ENCODE results near the gene CEP43.
"Not testable (repeated sequence)": the region's sequence is repeated elsewhere in the genome, so short reads cannot be mapped to it uniquely, and the experiment has no call there.

Gene CEP43

GRCh38 chr6:166999145-166999883 lies at the start of gene CEP43:
CEP43 (plus strand) TSS chr6:166999397; CDS start chr6:166999413, 16 bp downstream.
- no peaks in the 10 kb centered on the region for H3K9me3 Mint-ChIP-seq
- H3K36me3 Mint-ChIP-seq (ENCODE audit: low read depth) = peaks cover 25% of the 10 kb centered on the region
- intact Hi-C loops (cut with micrococcal nuclease) = loop anchor here (1.0 to 10.0 kb wide), 3 partner anchors 43 to 143 kb away; partner anchors contain the start of gene RNASET2
- H3K27me3 Mint-ChIP-seq = no peaks in the 10 kb centered on the region
- H3K27ac Mint-ChIP-seq = peak within 1 kb of the TSS; percentile 76
- peak within 1 kb of the TSS; percentile 88 for H3K4me3 Mint-ChIP-seq
- H3K4me1 Mint-ChIP-seq (ENCODE audit: low read depth) = peaks cover 32% of the 10 kb centered on the region

GRCh38 chr6:166949528-166950442 lies 49.4 kb upstream of the CEP43 start:
- Mint-ChIP-seq H3K36me3 (ENCODE audit: low read depth) (peaks cover 89% of the 10 kb centered on the region), H3K4me1 (ENCODE audit: low read depth) (peaks cover 63% of the 10 kb centered on the region), H3K4me3 (peak overlapping the region; percentile 73), H3K9me3 (no peaks in the 10 kb centered on the region), H3K27me3 (no peaks in the 10 kb centered on the region), H3K27ac (peak overlapping the region; percentile 92)
- intact Hi-C loops (cut with micrococcal nuclease) = no loop called here

- Mint-ChIP-seq H3K27ac (peak overlapping the region; percentile 92), H3K9me3 (no peaks in the 10 kb centered on the region), H3K4me1 (ENCODE audit: low read depth) (peaks cover 63% of the 10 kb centered on the region), H3K27me3 (no peaks in the 10 kb centered on the region), H3K4me3 (peak overlapping the region; percentile 47), H3K36me3 (ENCODE audit: low read depth) (peaks cover 89% of the 10 kb centered on the region)
- intact Hi-C loops (cut with micrococcal nuclease) = no loop called here
Observed at GRCh38 chr6:166950443-166950821, 48.8 kb upstream of the CEP43 start.

GRCh38 chr6:166950892-166951669 lies 48.1 kb upstream of the CEP43 start:
- H3K9me3 Mint-ChIP-seq; H3K27me3 Mint-ChIP-seq; intact Hi-C loops (cut with micrococcal nuclease): not testable (repeated sequence)
- Mint-ChIP-seq H3K27ac (peak overlapping the region; percentile 92), H3K36me3 (ENCODE audit: low read depth) (peaks cover 89% of the 10 kb centered on the region), H3K4me3 (peak overlapping the region; percentile 47), H3K4me1 (ENCODE audit: low read depth) (peaks cover 65% of the 10 kb centered on the region)

- H3K4me1 Mint-ChIP-seq (ENCODE audit: low read depth) = peaks cover 65% of the 10 kb centered on the region
- peaks cover 84% of the 10 kb centered on the region for H3K36me3 Mint-ChIP-seq (ENCODE audit: low read depth)
- no peaks in the 10 kb centered on the region for H3K9me3 Mint-ChIP-seq
- intact Hi-C loops (cut with micrococcal nuclease) = loop anchor here (2.0 kb wide), 1 partner anchor 37 kb away; no protein-coding TSS in a partner anchor
- H3K27me3 Mint-ChIP-seq = no peaks in the 10 kb centered on the region
- peak overlapping the region; percentile 47 for H3K4me3 Mint-ChIP-seq
- peak overlapping the region; percentile 92 for H3K27ac Mint-ChIP-seq
Observed at GRCh38 chr6:166951670-166952060, 47.5 kb upstream of the CEP43 start.

GRCh38 chr6:166952121-166952520 lies 47.1 kb upstream of the CEP43 start:
- H3K4me1 Mint-ChIP-seq (ENCODE audit: low read depth) = peaks cover 67% of the 10 kb centered on the region
- H3K27me3 Mint-ChIP-seq = no peaks in the 10 kb centered on the region
- H3K4me3 Mint-ChIP-seq = peak overlapping the region; percentile 32
- H3K36me3 Mint-ChIP-seq (ENCODE audit: low read depth) = peaks cover 80% of the 10 kb centered on the region
- intact Hi-C loops (cut with micrococcal nuclease) = loop anchor here (2.0 kb wide), 1 partner anchor 37 kb away; no protein-coding TSS in a partner anchor
- peak overlapping the region; percentile 92 for H3K27ac Mint-ChIP-seq
- no peaks in the 10 kb centered on the region for H3K9me3 Mint-ChIP-seq

- peaks cover 73% of the 10 kb centered on the region for H3K36me3 Mint-ChIP-seq (ENCODE audit: low read depth)
- peak overlapping the region; percentile 92 for H3K27ac Mint-ChIP-seq
- no peaks in the 10 kb centered on the region for H3K27me3 Mint-ChIP-seq
- H3K4me1 Mint-ChIP-seq (ENCODE audit: low read depth) = peaks cover 74% of the 10 kb centered on the region
- H3K4me3 Mint-ChIP-seq = peak overlapping the region; percentile 91
- intact Hi-C loops (cut with micrococcal nuclease) = loop anchor here (2.0 kb wide), 1 partner anchor 36 kb away; no protein-coding TSS in a partner anchor
- H3K9me3 Mint-ChIP-seq = no peaks in the 10 kb centered on the region
Observed at GRCh38 chr6:166952567-166953486, 46.4 kb upstream of the CEP43 start.

- Mint-ChIP-seq H3K4me3 (peak overlapping the region; percentile 91), H3K9me3 (no peaks in the 10 kb centered on the region), H3K4me1 (ENCODE audit: low read depth) (peaks cover 87% of the 10 kb centered on the region), H3K27me3 (no peaks in the 10 kb centered on the region), H3K36me3 (ENCODE audit: low read depth) (peaks cover 64% of the 10 kb centered on the region), H3K27ac (peak overlapping the region; percentile 94)
- intact Hi-C loops (cut with micrococcal nuclease) = no loop called here
Observed at GRCh38 chr6:166954118-166954713, 45.0 kb upstream of the CEP43 start.

GRCh38 chr6:166955121-166955864 lies 43.9 kb upstream of the CEP43 start:
- Mint-ChIP-seq H3K4me1 (ENCODE audit: low read depth) (peaks cover 87% of the 10 kb centered on the region), H3K4me3 (peak overlapping the region; percentile 91), H3K27ac (peak overlapping the region; percentile 94), H3K9me3 (no peaks in the 10 kb centered on the region), H3K27me3 (no peaks in the 10 kb centered on the region), H3K36me3 (ENCODE audit: low read depth) (peaks cover 59% of the 10 kb centered on the region)
- intact Hi-C loops (cut with micrococcal nuclease) = loop anchor here (5.0 kb wide), 2 partner anchors 137 to 698 kb away; no protein-coding TSS in a partner anchor

GRCh38 chr6:166955865-166956443 lies 43.2 kb upstream of the CEP43 start:
- intact Hi-C loops (cut with micrococcal nuclease) = loop anchor here (1.0 to 5.0 kb wide), 4 partner anchors 43 to 699 kb away; partner anchors contain the start of genes CEP43 and RPS6KA2
- Mint-ChIP-seq H3K27me3 (no peaks in the 10 kb centered on the region), H3K4me1 (ENCODE audit: low read depth) (peaks cover 86% of the 10 kb centered on the region), H3K9me3 (no peaks in the 10 kb centered on the region), H3K4me3 (peak overlapping the region; percentile 91), H3K36me3 (ENCODE audit: low read depth) (peaks cover 53% of the 10 kb centered on the region), H3K27ac (peak overlapping the region; percentile 94)

GRCh38 chr6:166956444-166957086 lies 42.6 kb upstream of the CEP43 start, which contains the start of gene RNASET2:
RNASET2 (minus strand) TSS chr6:166956550; CDS start chr6:166956182, 368 bp downstream.
- H3K4me3 Mint-ChIP-seq = peak within 1 kb of the TSS; percentile 91

More at GRCh38 chr6:166956444-166957086, 42.6 kb upstream of the CEP43 start, which contains the start of gene RNASET2:
- intact Hi-C loops (cut with micrococcal nuclease) = loop anchor here (1.0 to 5.0 kb wide), 4 partner anchors 43 to 699 kb away; partner anchors contain the start of genes CEP43 and RPS6KA2
- H3K27ac Mint-ChIP-seq = peak within 1 kb of the TSS; percentile 94
- H3K27me3 Mint-ChIP-seq = no peaks in the 10 kb centered on the region
- peaks cover 46% of the 10 kb centered on the region for H3K36me3 Mint-ChIP-seq (ENCODE audit: low read depth)
- peaks cover 80% of the 10 kb centered on the region for H3K4me1 Mint-ChIP-seq (ENCODE audit: low read depth)
- H3K9me3 Mint-ChIP-seq = no peaks in the 10 kb centered on the region
